ENCODE measurements around the gene RFX4. TPM values are rescaled to one million over a fixed set of nuclear protein-coding genes. Genes with fewer than 3 reads are reported as not detected.

Gene RFX4
- total RNA-seq, 1 experiment from 2014 or later: not detected

DNA sequence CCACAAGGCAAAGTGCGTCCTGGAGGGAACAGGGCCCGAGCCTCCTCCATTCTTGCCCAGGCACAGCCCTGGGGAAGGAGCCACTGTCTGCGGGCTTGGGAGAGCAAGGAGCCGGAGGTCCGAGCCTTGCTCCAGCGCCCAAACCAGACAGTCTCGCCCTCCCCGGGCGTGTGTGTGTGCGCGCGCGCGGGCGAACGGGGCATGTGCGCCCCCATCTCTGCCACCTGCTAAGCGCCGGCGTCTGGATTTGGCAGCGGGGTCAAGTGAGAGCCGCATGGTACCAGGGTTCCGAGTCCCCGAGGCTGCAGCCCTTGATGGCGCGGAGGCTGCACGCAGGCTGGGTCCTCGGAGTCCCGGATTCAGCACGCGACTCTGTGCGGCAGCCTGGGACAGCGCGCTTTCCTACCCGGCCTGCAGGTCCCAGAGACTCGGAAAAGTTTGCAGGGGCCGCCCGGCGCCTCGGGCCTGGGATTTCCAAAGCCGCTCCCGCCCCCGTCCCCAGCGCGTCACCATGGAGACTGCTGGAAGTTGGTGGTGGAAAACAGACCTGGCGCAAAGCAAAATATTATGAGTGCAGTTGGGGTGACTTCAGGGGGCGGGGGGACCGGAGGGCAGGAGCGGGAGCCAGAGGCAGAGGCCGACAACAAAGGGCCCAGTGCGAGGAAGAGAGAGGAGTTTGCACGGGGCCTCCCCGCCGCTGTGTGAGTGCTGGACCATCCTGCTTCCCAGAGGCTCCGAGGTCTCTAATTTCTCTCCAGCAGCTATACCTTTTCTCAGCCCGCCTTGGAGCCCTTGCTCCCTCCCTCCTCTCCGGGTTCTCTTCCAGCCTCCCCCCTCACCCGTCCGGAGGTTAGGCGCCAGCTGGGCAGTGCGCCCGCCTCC lies 4.2 kb downstream of the RFX4 start:
- H3K27me3 Mint-ChIP-seq (ENCODE audit: unreplicated experiment): peaks cover 84% of the 10 kb centered on the region

GRCh38 chr12:106588771-106589170 lies 6.0 kb downstream of the RFX4 start:
- no peak for TF ChIP-seq CTCF (IDR thresholded peaks at IDR 0.05; ENCODE audit: unreplicated experiment)
- Mint-ChIP-seq H3K27ac (ENCODE audit: unreplicated experiment) (no peak overlapping the region), H3K9me3 (ENCODE audit: low read depth, unreplicated experiment) (no peaks in the 10 kb centered on the region), H3K4me1 (ENCODE audit: low read depth, unreplicated experiment) (peaks cover 8% of the 10 kb centered on the region), H3K27me3 (ENCODE audit: unreplicated experiment) (peaks cover 66% of the 10 kb centered on the region), H3K36me3 (ENCODE audit: insufficient read depth, unreplicated experiment) (no peaks in the 10 kb centered on the region), H3K4me3 (ENCODE audit: low read depth, unreplicated experiment) (no peak overlapping the region)
- no TSS peak for BruUV-seq (replicated peaks)
- intact Hi-C loops (cut with micrococcal nuclease; ENCODE audit: unreplicated experiment): loop anchor here (5.0 kb wide), 1 partner anchor 39 kb away; no protein-coding TSS in a partner anchor
- DNase-seq: no peak
- CTCF ChIA-PET: no interaction called here

More for the DNA sequence above, 4.2 kb downstream of the RFX4 start:
- intact Hi-C loops (cut with micrococcal nuclease; ENCODE audit: unreplicated experiment): loop anchor here (5.0 kb wide), 1 partner anchor 40 kb away; no protein-coding TSS in a partner anchor
- H3K4me3 Mint-ChIP-seq (ENCODE audit: low read depth, unreplicated experiment): peak overlapping the region; percentile 71
- peak; percentile 35 for DNase-seq
- H3K4me1 Mint-ChIP-seq (ENCODE audit: low read depth, unreplicated experiment): peaks cover 20% of the 10 kb centered on the region
- no peaks in the 10 kb centered on the region for H3K9me3 Mint-ChIP-seq (ENCODE audit: low read depth, unreplicated experiment)
- peaks cover 6% of the 10 kb centered on the region for H3K36me3 Mint-ChIP-seq (ENCODE audit: insufficient read depth, unreplicated experiment)
- no TSS peak for BruUV-seq (replicated peaks)
- no peak overlapping the region for H3K27ac Mint-ChIP-seq (ENCODE audit: unreplicated experiment)
- CTCF ChIA-PET: no interaction called here
- TF ChIP-seq CTCF (IDR thresholded peaks at IDR 0.05; ENCODE audit: unreplicated experiment): no peak

- Mint-ChIP-seq H3K4me1 (ENCODE audit: low read depth, unreplicated experiment) (no peaks in the 10 kb centered on the region), H3K4me3 (ENCODE audit: low read depth, unreplicated experiment) (no peak overlapping the region), H3K36me3 (ENCODE audit: insufficient read depth, unreplicated experiment) (no peaks in the 10 kb centered on the region), H3K9me3 (ENCODE audit: low read depth, unreplicated experiment) (no peaks in the 10 kb centered on the region), H3K27ac (ENCODE audit: unreplicated experiment) (no peak overlapping the region), H3K27me3 (ENCODE audit: unreplicated experiment) (peaks cover 48% of the 10 kb centered on the region)
- no TSS peak for BruUV-seq (replicated peaks)
- no peak for TF ChIP-seq CTCF (IDR thresholded peaks at IDR 0.05; ENCODE audit: unreplicated experiment)
- intact Hi-C loops (cut with micrococcal nuclease; ENCODE audit: unreplicated experiment): no loop called here
- CTCF ChIA-PET: interaction anchor here (0.7 to 0.9 kb wide), 2 partner anchors 19 to 250 kb away, joined by 3 to 7 read pairs; no protein-coding TSS in a partner anchor
- no peak for DNase-seq
Observed at GRCh38 chr12:106590601-106591000, 7.8 kb downstream of the RFX4 start.

- H3K27ac Mint-ChIP-seq (ENCODE audit: unreplicated experiment): no peak overlapping the region
Observed at GRCh38 chr12:106594447-106594846, 11.6 kb downstream of the RFX4 start.

More at GRCh38 chr12:106594447-106594846, 11.6 kb downstream of the RFX4 start:
- CTCF ChIA-PET: interaction anchor here (0.7 kb wide), 1 partner anchor 21 kb away, joined by 6 read pairs; no protein-coding TSS in a partner anchor
- Mint-ChIP-seq H3K9me3 (ENCODE audit: low read depth, unreplicated experiment) (no peaks in the 10 kb centered on the region), H3K27me3 (ENCODE audit: unreplicated experiment) (peaks cover 10% of the 10 kb centered on the region), H3K4me3 (ENCODE audit: low read depth, unreplicated experiment) (no peak overlapping the region), H3K4me1 (ENCODE audit: low read depth, unreplicated experiment) (peaks cover 10% of the 10 kb centered on the region), H3K36me3 (ENCODE audit: insufficient read depth, unreplicated experiment) (no peaks in the 10 kb centered on the region)
- DNase-seq: no peak
- no TSS peak for BruUV-seq (replicated peaks)
- intact Hi-C loops (cut with micrococcal nuclease; ENCODE audit: unreplicated experiment): no loop called here
- no peak for TF ChIP-seq CTCF (IDR thresholded peaks at IDR 0.05; ENCODE audit: unreplicated experiment)

Data from Calu3 (cell line).